ENCODE measurements around the gene DEFB123.
"Not testable (repeated sequence)": the region's sequence is repeated elsewhere in the genome, so short reads cannot be mapped to it uniquely, and the experiment has no call there.

DEFB123 gene

GRCh38 chr20:31440012-31440659 is at the start of gene DEFB123:
TSS of gene DEFB123 (plus strand) at chr20:31440632. CDS start at chr20:31440699, 67 bp downstream.
- DNase-seq (ENCODE audit: low read depth), result no peak

GRCh38 chr20:31392836-31393235 is 47.6 kb upstream of the DEFB123 start:
- no peak for DNase-seq (ENCODE audit: low read depth)

GRCh38 chr20:31394900-31395299 is 45.5 kb upstream of the DEFB123 start:
- DNase-seq (ENCODE audit: low read depth), result no peak

GRCh38 chr20:31403886-31404285 is 36.5 kb upstream of the DEFB123 start:
- DNase-seq (ENCODE audit: low read depth), result no peak

- no peak for DNase-seq (ENCODE audit: low read depth)
These were observed 34.3 kb upstream of the DEFB123 start, which contains the start of gene DEFB121 for GRCh38 chr20:31406115-31406514. TSS of gene DEFB121 (minus strand) at chr20:31406215. CDS start at chr20:31406152, 63 bp downstream.

- DNase-seq (ENCODE audit: low read depth), result no peak
These were observed 30.4 kb upstream of the DEFB123 start for GRCh38 chr20:31410011-31410410.

GRCh38 chr20:31414381-31414780 is 26.1 kb upstream of the DEFB123 start:
- DNase-seq (ENCODE audit: low read depth), result no peak

- no peak for DNase-seq (ENCODE audit: low read depth)
These were observed 24.8 kb upstream of the DEFB123 start for GRCh38 chr20:31415653-31416052.

GRCh38 chr20:31418307-31418706 is 22.1 kb upstream of the DEFB123 start:
- DNase-seq (ENCODE audit: low read depth), result no peak

GRCh38 chr20:31425797-31426196 is 14.6 kb upstream of the DEFB123 start:
- DNase-seq (ENCODE audit: low read depth), result no peak

GRCh38 chr20:31426891-31427551 is 13.4 kb upstream of the DEFB123 start:
- not testable (repeated sequence) for DNase-seq (ENCODE audit: low read depth)

GRCh38 chr20:31427576-31427975 is 12.9 kb upstream of the DEFB123 start:
- not testable (repeated sequence) for DNase-seq (ENCODE audit: low read depth)

GRCh38 chr20:31430568-31431115 is 9.8 kb upstream of the DEFB123 start:
- DNase-seq (ENCODE audit: low read depth), result no peak

GRCh38 chr20:31446084-31446819 is 5.8 kb downstream of the DEFB123 start:
- no peak for DNase-seq (ENCODE audit: low read depth)

- DNase-seq (ENCODE audit: low read depth), result no peak
These were observed 9.3 kb downstream of the DEFB123 start for GRCh38 chr20:31449511-31450414.

GRCh38 chr20:31452575-31452974 is 12.1 kb downstream of the DEFB123 start:
- DNase-seq (ENCODE audit: low read depth), result no peak

- no peak for DNase-seq (ENCODE audit: low read depth)
These were observed 13.9 kb downstream of the DEFB123 start for GRCh38 chr20:31454361-31454760.

- DNase-seq (ENCODE audit: low read depth), result not testable (repeated sequence)
These were observed 30.5 kb downstream of the DEFB123 start for GRCh38 chr20:31470946-31471345.

- no peak for DNase-seq (ENCODE audit: low read depth)
These were observed 32.2 kb downstream of the DEFB123 start for GRCh38 chr20:31472395-31473330.

GRCh38 chr20:31473331-31474096 is 33.1 kb downstream of the DEFB123 start:
- peak; percentile 42 for DNase-seq (ENCODE audit: low read depth)

Measured in amniotic epithelial cell (primary cell).